Loucy (cell line): ENCODE measurements around the gene XPNPEP1.

Experiments used
- EZH2phosphoT487 ChIP-seq: fragments of 200-600 bp; IDR thresholded peaks from 2 replicates; pipeline ENCODE4 v1.6.1; 2018; ENCODE audit warnings: antibody characterized with exemption, mild to moderate bottlenecking, moderate library complexity, borderline replicate concordance
- TF ChIP-seq, protein P1 (sequence below): fragments of 200-600 bp; sonication (generic); conservative IDR thresholded peaks from 2 replicates; pipeline ENCODE4 v1.5.1; 2014; ENCODE audit warnings: mild to moderate bottlenecking, antibody characterized with exemption, low read length

- TF ChIP-seq EZH2phosphoT487, result no peak
- TF ChIP-seq, protein P1, sequence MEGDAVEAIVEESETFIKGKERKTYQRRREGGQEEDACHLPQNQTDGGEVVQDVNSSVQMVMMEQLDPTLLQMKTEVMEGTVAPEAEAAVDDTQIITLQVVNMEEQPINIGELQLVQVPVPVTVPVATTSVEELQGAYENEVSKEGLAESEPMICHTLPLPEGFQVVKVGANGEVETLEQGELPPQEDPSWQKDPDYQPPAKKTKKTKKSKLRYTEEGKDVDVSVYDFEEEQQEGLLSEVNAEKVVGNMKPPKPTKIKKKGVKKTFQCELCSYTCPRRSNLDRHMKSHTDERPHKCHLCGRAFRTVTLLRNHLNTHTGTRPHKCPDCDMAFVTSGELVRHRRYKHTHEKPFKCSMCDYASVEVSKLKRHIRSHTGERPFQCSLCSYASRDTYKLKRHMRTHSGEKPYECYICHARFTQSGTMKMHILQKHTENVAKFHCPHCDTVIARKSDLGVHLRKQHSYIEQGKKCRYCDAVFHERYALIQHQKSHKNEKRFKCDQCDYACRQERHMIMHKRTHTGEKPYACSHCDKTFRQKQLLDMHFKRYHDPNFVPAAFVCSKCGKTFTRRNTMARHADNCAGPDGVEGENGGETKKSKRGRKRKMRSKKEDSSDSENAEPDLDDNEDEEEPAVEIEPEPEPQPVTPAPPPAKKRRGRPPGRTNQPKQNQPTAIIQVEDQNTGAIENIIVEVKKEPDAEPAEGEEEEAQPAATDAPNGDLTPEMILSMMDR, result no peak
Measured at GRCh38 chr10:109893386-109893785, 29.9 kb downstream of the XPNPEP1 start.
